ENCODE results near the gene STEAP1.
"Not testable (repeated sequence)": the region's sequence is repeated elsewhere in the genome, so short reads cannot be mapped to it uniquely, and the experiment has no call there.

The STEAP1 gene

DNA sequence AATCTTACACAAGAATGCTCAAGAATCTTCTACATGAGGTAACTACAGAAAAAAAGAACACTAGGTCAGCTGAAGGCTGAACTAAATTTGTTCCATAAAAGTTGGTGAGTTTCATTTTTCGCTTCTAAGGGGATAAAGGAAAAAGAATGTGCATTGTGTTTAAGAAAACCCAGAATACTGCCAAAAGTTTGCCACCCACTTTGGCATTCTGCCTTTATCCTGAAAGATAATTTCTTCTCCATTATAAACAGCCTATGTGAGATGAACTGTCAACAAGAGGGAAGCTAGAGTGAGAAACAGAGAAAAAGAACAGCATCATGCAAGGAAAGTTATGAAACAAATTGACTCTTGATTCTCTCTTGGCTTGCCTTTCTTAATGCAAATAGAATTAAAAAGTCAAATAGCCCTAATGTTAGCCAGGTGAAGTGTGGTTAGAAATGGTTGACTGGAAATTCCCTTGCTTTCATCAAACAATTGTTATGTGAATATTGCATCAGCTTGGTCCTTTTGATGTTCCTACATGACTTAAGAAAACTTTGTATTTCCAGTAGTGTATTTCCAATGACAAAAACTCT lies 25.8 kb downstream of the STEAP1 start:
- peaks cover 11% of the 10 kb centered on the region; the same call in 1 of the 2 replicates for H3K9me3 ChIP-seq (ENCODE audit: control insufficient read depth, insufficient read depth, low read length)
- no peak for TF ChIP-seq EZH2phosphoT487 (IDR thresholded peaks at IDR 0.05; ENCODE audit: borderline replicate concordance, low read length)
- TF ChIP-seq, protein P1, sequence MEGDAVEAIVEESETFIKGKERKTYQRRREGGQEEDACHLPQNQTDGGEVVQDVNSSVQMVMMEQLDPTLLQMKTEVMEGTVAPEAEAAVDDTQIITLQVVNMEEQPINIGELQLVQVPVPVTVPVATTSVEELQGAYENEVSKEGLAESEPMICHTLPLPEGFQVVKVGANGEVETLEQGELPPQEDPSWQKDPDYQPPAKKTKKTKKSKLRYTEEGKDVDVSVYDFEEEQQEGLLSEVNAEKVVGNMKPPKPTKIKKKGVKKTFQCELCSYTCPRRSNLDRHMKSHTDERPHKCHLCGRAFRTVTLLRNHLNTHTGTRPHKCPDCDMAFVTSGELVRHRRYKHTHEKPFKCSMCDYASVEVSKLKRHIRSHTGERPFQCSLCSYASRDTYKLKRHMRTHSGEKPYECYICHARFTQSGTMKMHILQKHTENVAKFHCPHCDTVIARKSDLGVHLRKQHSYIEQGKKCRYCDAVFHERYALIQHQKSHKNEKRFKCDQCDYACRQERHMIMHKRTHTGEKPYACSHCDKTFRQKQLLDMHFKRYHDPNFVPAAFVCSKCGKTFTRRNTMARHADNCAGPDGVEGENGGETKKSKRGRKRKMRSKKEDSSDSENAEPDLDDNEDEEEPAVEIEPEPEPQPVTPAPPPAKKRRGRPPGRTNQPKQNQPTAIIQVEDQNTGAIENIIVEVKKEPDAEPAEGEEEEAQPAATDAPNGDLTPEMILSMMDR (IDR thresholded peaks at IDR 0.05; ENCODE audit: low read depth, low read length, poor library complexity, severe bottlenecking), result no peak
- H3K4me1 ChIP-seq (ENCODE audit: control insufficient read depth, low read length), result no peaks in the 10 kb centered on the region
- H3K4me2 ChIP-seq (ENCODE audit: low read length), result no peak overlapping the region
- no peaks in the 10 kb centered on the region for H3K79me2 ChIP-seq (ENCODE audit: control insufficient read depth, low read length)
- H3K9me2 ChIP-seq (replicated peaks; ENCODE audit: control insufficient read depth, low read length), result no peaks in the 10 kb centered on the region
- H3K4me3 ChIP-seq (ENCODE audit: low read length), result no peak overlapping the region
- H3F3A ChIP-seq (ENCODE audit: control insufficient read depth, insufficient read depth), result no peaks in the 10 kb centered on the region
- H3K27me3 ChIP-seq (ENCODE audit: control insufficient read depth, low read length), result no peaks in the 10 kb centered on the region
- H3K27ac ChIP-seq (ENCODE audit: low read depth, low read length), result no peak overlapping the region
- no peaks in the 10 kb centered on the region for H3K36me3 ChIP-seq (ENCODE audit: control insufficient read depth, low read length)
- no peaks in the 10 kb centered on the region for H4K20me1 ChIP-seq (ENCODE audit: control insufficient read depth, insufficient read depth, low read depth, low read length)

DNA sequence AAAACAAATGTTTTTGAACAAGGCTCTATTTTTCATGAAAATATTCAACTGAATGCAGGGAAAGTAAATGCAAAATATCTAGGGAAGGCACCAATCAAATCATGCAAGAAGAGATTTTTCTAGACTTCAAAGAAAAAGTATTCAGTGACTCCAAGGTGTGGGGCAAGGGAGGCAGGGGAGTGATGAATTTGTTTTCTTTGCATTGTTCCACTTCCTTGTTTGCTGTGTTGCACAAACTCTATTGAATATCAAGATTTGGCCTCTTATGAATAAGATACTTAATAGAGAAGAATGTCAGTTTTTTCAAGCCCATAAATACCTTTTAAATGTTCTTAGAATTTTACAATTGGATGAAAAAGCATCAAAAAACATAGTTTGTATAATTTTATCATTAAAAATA lies 26.4 kb downstream of the STEAP1 start:
- no peak overlapping the region for H3K27ac ChIP-seq (ENCODE audit: low read depth, low read length)
- H3K4me2 ChIP-seq (ENCODE audit: low read length), result no peak overlapping the region
- H3K9me2 ChIP-seq (replicated peaks; ENCODE audit: control insufficient read depth, low read length), result no peaks in the 10 kb centered on the region
- TF ChIP-seq EZH2phosphoT487 (IDR thresholded peaks at IDR 0.05; ENCODE audit: borderline replicate concordance, low read length), result no peak
- TF ChIP-seq, protein P1 (IDR thresholded peaks at IDR 0.05; ENCODE audit: low read depth, low read length, poor library complexity, severe bottlenecking), result no peak
- H4K20me1 ChIP-seq (ENCODE audit: control insufficient read depth, insufficient read depth, low read depth, low read length), result no peaks in the 10 kb centered on the region
- H3K27me3 ChIP-seq (ENCODE audit: control insufficient read depth, low read length), result no peaks in the 10 kb centered on the region
- H3K4me3 ChIP-seq (ENCODE audit: low read length), result no peak overlapping the region
- no peaks in the 10 kb centered on the region for H3K4me1 ChIP-seq (ENCODE audit: control insufficient read depth, low read length)
- H3K79me2 ChIP-seq (ENCODE audit: control insufficient read depth, low read length), result no peaks in the 10 kb centered on the region
- H3K36me3 ChIP-seq (ENCODE audit: control insufficient read depth, low read length), result no peaks in the 10 kb centered on the region
- H3F3A ChIP-seq (ENCODE audit: control insufficient read depth, insufficient read depth), result no peaks in the 10 kb centered on the region
- peaks cover 10% of the 10 kb centered on the region; the same call in 1 of the 2 replicates for H3K9me3 ChIP-seq (ENCODE audit: control insufficient read depth, insufficient read depth, low read length)

DNA sequence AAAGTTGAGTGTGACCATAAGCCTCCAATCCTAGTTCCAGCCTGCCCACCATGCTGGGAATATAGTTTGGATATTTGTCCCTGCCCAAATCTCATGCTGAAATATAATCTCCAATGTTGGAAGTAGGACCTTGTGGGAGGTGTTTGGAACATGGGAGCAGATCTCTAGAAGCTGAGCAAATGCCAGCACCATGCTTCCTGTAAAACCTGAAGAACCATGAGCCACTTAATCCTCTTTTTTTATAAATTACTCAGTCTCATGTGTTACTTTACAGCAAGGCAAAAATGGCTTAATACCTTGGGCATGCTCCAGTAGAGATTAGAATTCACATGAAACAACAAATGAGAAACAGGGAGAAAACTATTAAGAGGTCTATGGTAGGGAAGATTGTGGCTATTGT lies 27.2 kb downstream of the STEAP1 start:
- Histone ChIP-seq H3K27me3 (ENCODE audit: control insufficient read depth, low read length) (no peaks in the 10 kb centered on the region), H3F3A (ENCODE audit: control insufficient read depth, insufficient read depth) (no peaks in the 10 kb centered on the region), H3K36me3 (ENCODE audit: control insufficient read depth, low read length) (no peaks in the 10 kb centered on the region), H3K9me3 (ENCODE audit: control insufficient read depth, insufficient read depth, low read length) (peaks cover 2% of the 10 kb centered on the region; the same call in 1 of the 2 replicates), H3K79me2 (ENCODE audit: control insufficient read depth, low read length) (no peaks in the 10 kb centered on the region), H3K27ac (ENCODE audit: low read depth, low read length) (no peak overlapping the region), H4K20me1 (ENCODE audit: control insufficient read depth, insufficient read depth, low read depth, low read length) (no peaks in the 10 kb centered on the region), H3K4me2 (ENCODE audit: low read length) (no peak overlapping the region), H3K4me3 (ENCODE audit: low read length) (no peak overlapping the region), H3K4me1 (ENCODE audit: control insufficient read depth, low read length) (no peaks in the 10 kb centered on the region), H3K9me2 (replicated peaks; ENCODE audit: control insufficient read depth, low read length) (no peaks in the 10 kb centered on the region)
- TF ChIP-seq EZH2phosphoT487 (IDR thresholded peaks at IDR 0.05; ENCODE audit: borderline replicate concordance, low read length), result no peak
- TF ChIP-seq, protein P1 (IDR thresholded peaks at IDR 0.05; ENCODE audit: low read depth, low read length, poor library complexity, severe bottlenecking), result no peak

DNA sequence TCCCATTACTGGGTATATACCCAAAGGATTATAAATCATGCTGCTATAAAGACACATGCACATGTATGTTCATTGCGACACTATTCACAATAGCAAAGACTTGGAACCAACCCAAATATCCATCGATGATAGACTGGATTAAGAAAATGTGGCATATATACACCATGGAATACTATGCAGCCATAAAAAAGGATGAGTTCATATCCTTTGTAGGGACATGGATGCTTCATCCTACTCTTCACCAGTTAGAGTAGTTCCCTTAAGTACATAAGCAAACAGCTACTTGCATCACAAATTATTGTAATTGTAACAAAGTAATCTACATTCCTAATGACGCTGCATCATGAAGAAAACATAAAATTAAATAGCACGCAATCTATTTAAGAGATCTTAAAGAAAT lies 32.0 kb downstream of the STEAP1 start:
- not testable (repeated sequence) for H3K4me1 ChIP-seq (ENCODE audit: control insufficient read depth, low read length); H3K9me2 ChIP-seq (replicated peaks; ENCODE audit: control insufficient read depth, low read length); H3K79me2 ChIP-seq (ENCODE audit: control insufficient read depth, low read length); H3F3A ChIP-seq (ENCODE audit: control insufficient read depth, insufficient read depth); H3K36me3 ChIP-seq (ENCODE audit: control insufficient read depth, low read length); H3K9me3 ChIP-seq (ENCODE audit: control insufficient read depth, insufficient read depth, low read length); H3K27ac ChIP-seq (ENCODE audit: low read depth, low read length); H3K4me3 ChIP-seq (ENCODE audit: low read length); H3K27me3 ChIP-seq (ENCODE audit: control insufficient read depth, low read length); H3K4me2 ChIP-seq (ENCODE audit: low read length); H4K20me1 ChIP-seq (ENCODE audit: control insufficient read depth, insufficient read depth, low read depth, low read length)
